HepG2 (cell line): ENCODE data around the gene BRD1. TPM values are rescaled to one million over a fixed set of nuclear protein-coding genes. Genes with fewer than 3 reads are reported as not detected.

ENCODE experiments used
- ATAC-seq: fragments of 200-7000 bp; cut with Tn5 transposase; 3 replicates; pipeline ENCODE4 v1.9.1; 2020; ENCODE audit warnings: mild to moderate bottlenecking, moderate library complexity
- BruUV-seq: library from RNA; stranded (reverse); fragments of 400-500 nt; replicated peaks from 2 replicates; lab custom pipeline; 2021; lab: Mats Ljungman, UMichigan
- CTCF ChIA-PET: fragments of 300-600 bp; formaldehyde crosslinking; extraction: SDS; loops from one replicate; lab custom pipeline; 2021; ENCODE audit warnings: low total read pairs, inconsistent platforms, low intra/inter-chr PET ratio; lab: Yijun Ruan, JAX
- POLR2A ChIA-PET: fragments of 350-600 bp; sonication (Branson Sonifier 250); formaldehyde crosslinking; loops from one replicate; lab custom pipeline; 2020; ENCODE audit warnings: antibody characterized with exemption, inconsistent platforms; lab: Yijun Ruan, JAX
- DNase-seq: peaks from one replicate; pipeline ENCODE4 v3.0.0-alpha.2; 2015; ENCODE audit warnings: low spot score
- FAIRE-seq: peaks from 3 replicates; lab custom pipeline; 2011; peaks lifted over from hg19 to GRCh38; lab: Jason Lieb, UNC
- H2AFZ ChIP-seq: one replicate; pipeline ENCODE4 v1.6.1; 2011; ENCODE audit warnings: low read length, inconsistent platforms
- H3K27ac ChIP-seq: fragments of 300-600 bp; 3 replicates; pipeline ENCODE4 v1.8.0; 2011; ENCODE audit warnings: mixed run types, mild to moderate bottlenecking, mixed read lengths, low read length, inconsistent platforms; ENCODE audit not compliant: insufficient read depth; ENCODE audit errors: extremely low read length
- H3K27me3 ChIP-seq, 2 experiments: fragments of 200-600 bp in 1 of 2; 2 replicates in 1 of 2; 3 replicates in 1 of 2; pipeline versions ENCODE4 v1.6.0 to v1.8.0; 2011; ENCODE audit warnings: low read length in 2 of 2, mild to moderate bottlenecking in 2 of 2, moderate library complexity in 2 of 2, inconsistent platforms in 1 of 2; ENCODE audit not compliant: insufficient read depth in 2 of 2, control insufficient read depth in 1 of 2
- H3K36me3 ChIP-seq, 2 experiments: fragments of 200-600 bp in 1 of 2; replicated peaks in 1 of 2; 2 replicates in 1 of 2; 3 replicates in 1 of 2; pipeline versions ENCODE4 v1.5.1 to v1.8.0; 2011; ENCODE audit warnings: low read length in 2 of 2, inconsistent platforms in 1 of 2; ENCODE audit not compliant: insufficient read depth in 2 of 2, control insufficient read depth in 1 of 2
- H3K4me1 ChIP-seq: 2 replicates; pipeline ENCODE4 v1.5.1; 2012; ENCODE audit warnings: low read length, inconsistent platforms; ENCODE audit not compliant: insufficient read depth
- H3K4me2 ChIP-seq: 2 replicates; pipeline ENCODE4 v1.6.0; 2011; ENCODE audit warnings: low read depth, low read length, inconsistent platforms
- H3K4me3 ChIP-seq, 3 experiments: fragments of 200-600 bp in 1 of 3; sonication (generic), shearing (Covaris generic) in 1 of 3; replicated peaks in 1 of 3; 2 replicates each; pipeline ENCODE4 v1.5.1; 2011 to 2016; ENCODE audit warnings: low read length in 3 of 3, inconsistent platforms in 2 of 3, low read depth in 2 of 3, mild to moderate bottlenecking in 2 of 3, control low read depth in 1 of 3, mixed read lengths in 1 of 3; ENCODE audit not compliant: insufficient read depth in 1 of 3
- H3K79me2 ChIP-seq: one replicate; pipeline ENCODE4 v1.6.1; 2011; ENCODE audit warnings: low read length, inconsistent platforms; ENCODE audit not compliant: insufficient read depth
- H3K9ac ChIP-seq: 2 replicates; pipeline ENCODE4 v1.6.0; 2011; ENCODE audit warnings: mild to moderate bottlenecking, low read depth, low read length, inconsistent platforms; ENCODE audit not compliant: insufficient read depth
- H3K9me3 ChIP-seq: 2 replicates; pipeline ENCODE4 v1.5.1; 2012; ENCODE audit warnings: mild to moderate bottlenecking, low read length
- H4K20me1 ChIP-seq: 2 replicates; pipeline ENCODE4 v1.6.0; 2011; ENCODE audit warnings: inconsistent platforms, mild to moderate bottlenecking, low read length, moderate library complexity; ENCODE audit not compliant: insufficient read depth
- FIP1L1 ChIP-seq: fragments of 200-400 bp; formaldehyde crosslinking; IDR thresholded peaks from 2 replicates; pipeline ENCODE4 v1.6.1; 2018; ENCODE audit warnings: low read depth, mild to moderate bottlenecking, low read length, moderate library complexity, borderline replicate concordance; ENCODE audit not compliant: insufficient read depth
- FLYWCH1 ChIP-seq: sonication (generic); formaldehyde crosslinking; IDR thresholded peaks from 2 replicates; pipeline ENCODE4 v1.8.1; 2023; ENCODE audit warnings: mild to moderate bottlenecking, missing genetic modification reagents
- NAIF1 ChIP-seq: sonication (generic); formaldehyde crosslinking; IDR thresholded peaks from 2 replicates; pipeline ENCODE4 v1.5.0; 2020; ENCODE audit warnings: mild to moderate bottlenecking, missing genetic modification reagents, borderline replicate concordance
- ZMYM3 ChIP-seq: sonication (generic); formaldehyde crosslinking; IDR thresholded peaks from 2 replicates; pipeline ENCODE4 v1.5.1; 2020; ENCODE audit warnings: mild to moderate bottlenecking, missing genetic modification reagents
- WGBS: methylation state at CpG from one replicate; pipeline ENCODE4 v1.1.6; 2017; ENCODE audit warnings: low lambda C conversion rate; 5-methylcytosine and 5-hydroxymethylcytosine counted together
- in situ Hi-C: cut with HindIII; loops from 2 replicates; pipeline ENCODE4 v1.10.0; 2017; ENCODE audit warnings: low pct_unique_long_range_greater_than_20kb; ENCODE audit not compliant: extremely low pct_ligation_motif_present
- intact Hi-C: fragments of 100-400 bp; cut with micrococcal nuclease; formaldehyde crosslinking; loops from one replicate; pipeline ENCODE4 v1.10.0; 2022; ENCODE audit not compliant: unreplicated experiment
- polyA plus RNA-seq, 8 experiments: library from polyadenylated mRNA; depleted of rRNA in 3 of 8; stranded (reverse) in 7 of 8; unstranded in 1 of 8; fragments of >200 nt; fragmentation: Illumina TruSeq in 4 of 8; extraction: Trizol in 4 of 8; gene quantifications; 2 replicates each; pipeline versions ENCODE4 v1.2.1 to v1.2.3, GENCODE V29; 2011 to 2016; ENCODE audit warnings: low read depth in 4 of 8, missing spikeins in 1 of 8, mixed read lengths in 1 of 8; ENCODE audit not compliant: insufficient read depth in 1 of 8
- total RNA-seq, 5 experiments: library from RNA; depleted of rRNA; stranded (reverse); fragments of >200 nt; fragmentation: Illumina TruSeq; extraction: Trizol; gene quantifications; 2 replicates each; pipeline ENCODE4 v1.2.3, GENCODE V29; 2016; ENCODE audit warnings: low read depth in 1 of 5
- TF ChIP-seq, protein P1 (sequence below): sonication (generic); formaldehyde crosslinking; IDR thresholded peaks from 2 replicates; pipeline ENCODE4 v1.5.0; 2020; ENCODE audit warnings: mild to moderate bottlenecking, missing genetic modification reagents
- TF ChIP-seq, protein P2 (sequence below): sonication (generic); formaldehyde crosslinking; IDR thresholded peaks from 2 replicates; pipeline ENCODE4 v1.8.0; 2022; ENCODE audit warnings: low read depth, missing genetic modification reagents
- TF ChIP-seq, protein P3 (sequence below): sonication (generic); formaldehyde crosslinking; IDR thresholded peaks from 2 replicates; pipeline ENCODE4 v1.9.0; 2022; ENCODE audit warnings: low read depth, missing genetic modification reagents

The BRD1 gene
- total and polyA plus RNA-seq, 2 of the 13 experiments (the other 11 are each of a cell fraction or from before 2014, with no cell fraction given), result 5.1 to 12.0 TPM

DNA sequence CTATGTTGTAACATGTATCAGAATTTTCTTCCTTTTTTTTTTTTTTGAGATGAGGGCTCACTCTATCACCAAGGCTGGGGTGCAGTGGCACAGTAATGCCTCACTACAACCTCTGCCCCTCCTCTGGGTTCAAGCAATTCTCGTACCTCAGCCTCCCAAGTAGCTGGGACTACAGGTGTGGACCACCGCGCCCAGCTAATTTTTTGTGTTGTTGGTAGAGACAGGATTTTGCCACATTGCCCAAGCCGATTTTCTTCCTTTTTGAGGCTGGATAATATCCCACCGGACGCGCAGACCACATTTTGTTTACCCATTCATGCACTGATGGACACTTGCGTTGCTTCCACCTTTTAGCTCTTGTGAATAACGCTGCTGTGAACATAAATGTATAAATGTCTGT is 97.0 kb downstream of the BRD1 start:
- 0 out of 2 replicates have a peak, but pooled peaks cover 3% of the 10 kb centered on the region for H4K20me1 ChIP-seq
- ATAC-seq (no peak), DNase-seq (no peak), FAIRE-seq (no peak)
- no peaks in the 10 kb centered on the region for H3K4me1 ChIP-seq
- H3K4me3 ChIP-seq, result no peak overlapping the region
- POLR2A ChIA-PET, result no interaction called here
- no peak overlapping the region for H3K4me2 ChIP-seq
- no peak overlapping the region for H2AFZ ChIP-seq
- in situ Hi-C loops (no loop called here), intact Hi-C loops (no loop called here)
- TF ChIP-seq, protein P1, sequence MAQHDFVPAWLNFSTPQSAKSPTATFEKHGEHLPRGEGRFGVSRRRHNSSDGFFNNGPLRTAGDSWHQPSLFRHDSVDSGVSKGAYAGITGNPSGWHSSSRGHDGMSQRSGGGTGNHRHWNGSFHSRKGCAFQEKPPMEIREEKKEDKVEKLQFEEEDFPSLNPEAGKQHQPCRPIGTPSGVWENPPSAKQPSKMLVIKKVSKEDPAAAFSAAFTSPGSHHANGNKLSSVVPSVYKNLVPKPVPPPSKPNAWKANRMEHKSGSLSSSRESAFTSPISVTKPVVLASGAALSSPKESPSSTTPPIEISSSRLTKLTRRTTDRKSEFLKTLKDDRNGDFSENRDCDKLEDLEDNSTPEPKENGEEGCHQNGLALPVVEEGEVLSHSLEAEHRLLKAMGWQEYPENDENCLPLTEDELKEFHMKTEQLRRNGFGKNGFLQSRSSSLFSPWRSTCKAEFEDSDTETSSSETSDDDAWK (CRISPR knock-in tag), result no peak
- H3K27ac ChIP-seq, result no peak overlapping the region
- H3K27me3 ChIP-seq, result peaks cover 7 to 64% of the 10 kb centered on the region in 2 experiments
- WGBS, result 54% methylated on average over 9 of the region's 9 CpGs
- no peak overlapping the region for H3K9ac ChIP-seq
- CTCF ChIA-PET, result no interaction called here
- H3K79me2 ChIP-seq, result no peaks in the 10 kb centered on the region
- no peaks in the 10 kb centered on the region for H3K36me3 ChIP-seq
- BruUV-seq, result no TSS peak
- no peaks in the 10 kb centered on the region for H3K9me3 ChIP-seq

DNA sequence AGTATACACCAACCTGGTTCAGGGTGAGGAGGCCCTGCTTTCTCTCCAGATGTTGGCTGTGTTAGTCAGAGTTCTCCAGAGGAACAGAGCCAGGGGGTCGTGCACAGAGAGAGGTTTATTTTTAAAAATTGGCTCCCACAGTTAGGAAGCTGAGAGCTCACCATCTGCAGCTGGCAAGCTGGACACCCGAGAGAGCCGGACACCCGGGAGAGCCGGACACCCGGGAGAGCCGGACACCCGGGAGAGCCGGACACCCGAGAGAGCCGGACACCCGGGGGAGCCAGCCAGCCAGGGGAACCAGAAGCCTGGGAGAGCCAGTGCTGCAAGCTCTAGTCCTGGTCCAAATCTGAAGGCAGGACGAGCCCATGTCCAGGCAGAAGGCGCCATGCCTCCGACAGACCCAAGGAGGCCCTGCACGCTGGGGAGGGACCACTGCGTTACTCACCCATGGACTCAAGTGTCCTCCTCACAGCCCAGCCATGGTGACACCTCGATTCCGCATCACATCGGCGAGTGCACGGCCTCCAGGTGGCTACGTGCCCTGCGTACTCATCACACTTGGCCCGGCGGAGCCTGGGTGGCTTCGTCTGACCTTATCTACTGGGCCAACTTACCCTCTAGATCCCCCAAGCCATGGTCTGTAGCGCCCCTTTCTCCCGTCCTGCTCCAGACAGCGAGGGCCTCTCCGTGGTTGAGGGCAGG is 99.0 kb downstream of the BRD1 start:
- Histone ChIP-seq H3K9ac (no peak overlapping the region), H4K20me1 (no peaks in the 10 kb centered on the region; the same call in 1 of the 2 replicates), H3K79me2 (no peaks in the 10 kb centered on the region), H2AFZ (no peak overlapping the region), H3K36me3 (no peaks in the 10 kb centered on the region), H3K9me3 (no peaks in the 10 kb centered on the region), H3K27ac (no peak overlapping the region), H3K4me3 (no peak overlapping the region), H3K4me2 (no peak overlapping the region), H3K27me3 (peaks cover 16 to 70% of the 10 kb centered on the region in 2 experiments), H3K4me1 (no peaks in the 10 kb centered on the region)
- WGBS, result 7% methylated on average over 3 of the region's 31 CpGs
- TF ChIP-seq FIP1L1 (no peak), NAIF1 (no peak), FLYWCH1 (no peak), ZMYM3 (CRISPR knock-in tag) (no peak)
- TF ChIP-seq, protein P2, sequence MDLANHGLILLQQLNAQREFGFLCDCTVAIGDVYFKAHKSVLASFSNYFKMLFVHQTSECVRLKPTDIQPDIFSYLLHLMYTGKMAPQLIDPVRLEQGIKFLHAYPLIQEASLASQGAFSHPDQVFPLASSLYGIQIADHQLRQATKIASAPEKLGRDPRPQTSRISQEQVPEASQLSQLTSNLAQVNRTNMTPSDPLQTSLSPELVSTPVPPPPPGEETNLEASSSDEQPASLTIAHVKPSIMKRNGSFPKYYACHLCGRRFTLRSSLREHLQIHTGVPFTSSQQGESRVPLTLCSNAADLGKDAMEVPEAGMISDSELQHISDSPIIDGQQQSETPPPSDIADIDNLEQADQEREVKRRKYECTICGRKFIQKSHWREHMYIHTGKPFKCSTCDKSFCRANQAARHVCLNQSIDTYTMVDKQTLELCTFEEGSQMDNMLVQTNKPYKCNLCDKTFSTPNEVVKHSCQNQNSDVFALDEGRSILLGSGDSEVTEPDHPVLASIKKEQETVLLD, result no peak
- TF ChIP-seq, protein P3, sequence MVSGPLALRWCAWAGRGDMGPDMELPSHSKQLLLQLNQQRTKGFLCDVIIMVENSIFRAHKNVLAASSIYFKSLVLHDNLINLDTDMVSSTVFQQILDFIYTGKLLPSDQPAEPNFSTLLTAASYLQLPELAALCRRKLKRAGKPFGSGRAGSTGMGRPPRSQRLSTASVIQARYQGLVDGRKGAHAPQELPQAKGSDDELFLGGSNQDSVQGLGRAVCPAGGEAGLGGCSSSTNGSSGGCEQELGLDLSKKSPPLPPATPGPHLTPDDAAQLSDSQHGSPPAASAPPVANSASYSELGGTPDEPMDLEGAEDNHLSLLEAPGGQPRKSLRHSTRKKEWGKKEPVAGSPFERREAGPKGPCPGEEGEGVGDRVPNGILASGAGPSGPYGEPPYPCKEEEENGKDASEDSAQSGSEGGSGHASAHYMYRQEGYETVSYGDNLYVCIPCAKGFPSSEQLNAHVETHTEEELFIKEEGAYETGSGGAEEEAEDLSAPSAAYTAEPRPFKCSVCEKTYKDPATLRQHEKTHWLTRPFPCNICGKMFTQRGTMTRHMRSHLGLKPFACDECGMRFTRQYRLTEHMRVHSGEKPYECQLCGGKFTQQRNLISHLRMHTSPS, result no peak
- POLR2A ChIA-PET, result no interaction called here
- ATAC-seq, result no peak
- intact Hi-C loops (loop anchor here (10.0 kb wide), 1 partner anchor 294 kb away; no protein-coding TSS in a partner anchor), in situ Hi-C loops (no loop called here)
- CTCF ChIA-PET, result no interaction called here
- DNase-seq, result no peak
- FAIRE-seq, result no peak
- no TSS peak for BruUV-seq
